Activated CD8-positive, alpha-beta memory T cell treated with anti-CD3 and anti-CD28 coated beads, Interleukin-2, amount 50 U/mL, for 1 hour (primary cell): ENCODE measurements around the gene PHYH.
A peak's percentile ranks its signal among the peaks of the same experiment; 100 is the strongest.
"Not testable (repeated sequence)": the region's sequence is repeated elsewhere in the genome, so short reads cannot be mapped to it uniquely, and the experiment has no call there.

ENCODE experiments used
- DNase-seq: peaks from one replicate; pipeline ENCODE4 v3.0.0-alpha.2; 2020; ENCODE audit errors: extremely low read depth

Gene PHYH

GRCh38 chr10:13299437-13300287 is at the start of gene PHYH:
TSS of gene PHYH (minus strand) at chr10:13300064. CDS start at chr10:13300042, 22 bp downstream.
- DNase-seq, result peak; percentile 43

GRCh38 chr10:13348216-13349017 is 48.6 kb upstream of the PHYH start, which contains the start of gene SEPHS1:
TSS of gene SEPHS1 (minus strand) at chr10:13348293. CDS start at chr10:13344950, 3,343 bp downstream.
- DNase-seq, result no peak

GRCh38 chr10:13347500-13348156 is 47.8 kb upstream of the PHYH start:
- no peak for DNase-seq

- DNase-seq, result no peak
These were observed 47.2 kb upstream of the PHYH start for GRCh38 chr10:13347043-13347499.

- DNase-seq, result no peak
These were observed 46.6 kb upstream of the PHYH start for GRCh38 chr10:13346283-13347042.

GRCh38 chr10:13340626-13341376 is 40.9 kb upstream of the PHYH start:
- DNase-seq, result no peak

GRCh38 chr10:13340068-13340467 is 40.2 kb upstream of the PHYH start:
- no peak for DNase-seq

- DNase-seq, result no peak
These were observed 38.7 kb upstream of the PHYH start for GRCh38 chr10:13338390-13339110.

GRCh38 chr10:13337827-13338196 is 37.9 kb upstream of the PHYH start:
- no peak for DNase-seq

- no peak for DNase-seq
These were observed 37.4 kb upstream of the PHYH start for GRCh38 chr10:13337128-13337826.

GRCh38 chr10:13335881-13336280 is 36.0 kb upstream of the PHYH start:
- no peak for DNase-seq

- DNase-seq, result no peak
These were observed 34.7 kb upstream of the PHYH start for GRCh38 chr10:13334556-13334955.

GRCh38 chr10:13331646-13332045 is 31.8 kb upstream of the PHYH start:
- DNase-seq, result no peak

- DNase-seq, result not testable (repeated sequence)
These were observed 31.1 kb upstream of the PHYH start for GRCh38 chr10:13330980-13331379.

GRCh38 chr10:13329565-13329964 is 29.7 kb upstream of the PHYH start:
- no peak for DNase-seq

GRCh38 chr10:13328613-13329012 is 28.7 kb upstream of the PHYH start:
- DNase-seq, result no peak

- DNase-seq, result no peak
These were observed 28.3 kb upstream of the PHYH start for GRCh38 chr10:13328126-13328525.

GRCh38 chr10:13327534-13327933 is 27.7 kb upstream of the PHYH start:
- DNase-seq, result no peak

- DNase-seq, result no peak
These were observed 22.8 kb upstream of the PHYH start for GRCh38 chr10:13322615-13323148.
